ENCODE measurements around the gene ENOX1.

Gene ENOX1

GRCh38 chr13:43669964-43670363 is 116.8 kb downstream of the ENOX1 start:
- no peak for DNase-seq (ENCODE audit: low read depth)

DNA sequence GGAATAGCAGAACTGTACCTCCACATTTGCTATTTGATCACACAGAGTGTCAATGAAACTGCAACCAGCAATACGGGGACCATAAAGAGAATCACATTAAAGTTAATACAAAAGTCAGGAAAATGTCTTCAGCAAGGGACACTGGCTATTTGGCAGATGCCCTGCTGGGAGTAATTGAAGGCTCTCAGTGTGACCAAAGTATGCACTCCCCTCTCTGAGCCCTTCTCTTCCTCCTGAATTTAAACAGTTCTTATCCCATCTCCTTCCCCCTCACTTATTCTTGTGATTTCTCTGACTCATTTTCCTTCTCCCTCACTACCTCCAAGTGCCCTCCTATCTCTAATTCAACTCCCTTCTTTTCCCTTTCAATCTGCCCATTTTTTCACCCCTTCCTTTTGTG is 117.7 kb downstream of the ENOX1 start:
- no peak for DNase-seq (ENCODE audit: low read depth)

GRCh38 chr13:43666403-43666802 is 120.4 kb downstream of the ENOX1 start:
- no peak for DNase-seq (ENCODE audit: low read depth)

GRCh38 chr13:43665388-43665787 is 121.4 kb downstream of the ENOX1 start:
- no peak for DNase-seq (ENCODE audit: low read depth)

DNA sequence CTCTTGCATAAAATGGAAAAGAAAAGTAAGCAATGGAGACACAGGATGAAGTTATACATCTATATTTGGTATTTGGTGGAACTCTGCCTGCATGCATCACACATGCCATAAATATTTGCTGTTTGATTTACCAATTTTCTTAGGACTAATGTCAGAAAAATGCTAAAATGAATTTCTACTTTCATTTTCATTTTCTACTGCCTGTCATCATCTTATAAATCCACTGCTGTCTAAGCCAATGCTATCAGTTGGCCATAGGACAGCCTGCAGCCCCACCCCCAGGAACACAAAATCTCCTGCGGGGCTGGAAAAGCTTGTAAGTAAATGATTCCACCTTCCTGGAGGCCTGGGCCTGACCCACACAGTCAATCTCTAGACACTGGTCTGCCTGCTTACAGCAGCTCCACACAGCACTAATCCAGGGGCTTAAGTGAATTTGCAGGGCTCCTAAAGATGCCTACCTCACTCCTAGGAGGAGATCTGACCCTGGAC is 122.0 kb downstream of the ENOX1 start:
- no peak for DNase-seq (ENCODE audit: low read depth)

GRCh38 chr13:43663474-43664090 is 123.2 kb downstream of the ENOX1 start:
- DNase-seq (ENCODE audit: low read depth) = no peak

- DNase-seq (ENCODE audit: low read depth) = no peak
Measured at GRCh38 chr13:43662976-43663375, 123.8 kb downstream of the ENOX1 start.

- DNase-seq (ENCODE audit: low read depth) = no peak
Measured at GRCh38 chr13:43661161-43661830, 125.5 kb downstream of the ENOX1 start.

DNA sequence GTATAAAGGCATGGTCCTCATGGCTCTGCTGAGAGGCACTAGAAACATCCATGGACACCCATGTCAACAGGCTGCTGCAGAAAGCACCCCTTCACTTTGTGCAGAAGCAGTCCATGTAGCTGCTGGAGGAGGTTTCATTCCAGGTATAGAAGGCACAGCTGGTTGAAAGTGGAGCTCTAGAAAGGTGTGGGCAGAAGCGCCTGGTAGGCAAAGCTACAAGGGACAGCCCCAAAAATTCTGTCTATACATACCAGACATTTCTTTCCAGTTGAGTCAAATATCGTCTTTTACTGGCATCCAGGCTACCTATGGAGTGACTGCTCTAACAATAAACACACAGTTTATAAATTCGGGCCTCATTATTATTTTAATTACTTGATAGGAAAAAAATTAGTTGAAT is 129.3 kb downstream of the ENOX1 start:
- no peak for DNase-seq (ENCODE audit: low read depth)

- DNase-seq (ENCODE audit: low read depth) = no peak
Measured at GRCh38 chr13:43653980-43654379, 132.8 kb downstream of the ENOX1 start.

- DNase-seq (ENCODE audit: low read depth) = no peak
Measured at GRCh38 chr13:43653395-43653794, 133.4 kb downstream of the ENOX1 start.

GRCh38 chr13:43652760-43653159 is 134.0 kb downstream of the ENOX1 start:
- no peak for DNase-seq (ENCODE audit: low read depth)

GRCh38 chr13:43650882-43651281 is 135.9 kb downstream of the ENOX1 start:
- DNase-seq (ENCODE audit: low read depth) = no peak

DNA sequence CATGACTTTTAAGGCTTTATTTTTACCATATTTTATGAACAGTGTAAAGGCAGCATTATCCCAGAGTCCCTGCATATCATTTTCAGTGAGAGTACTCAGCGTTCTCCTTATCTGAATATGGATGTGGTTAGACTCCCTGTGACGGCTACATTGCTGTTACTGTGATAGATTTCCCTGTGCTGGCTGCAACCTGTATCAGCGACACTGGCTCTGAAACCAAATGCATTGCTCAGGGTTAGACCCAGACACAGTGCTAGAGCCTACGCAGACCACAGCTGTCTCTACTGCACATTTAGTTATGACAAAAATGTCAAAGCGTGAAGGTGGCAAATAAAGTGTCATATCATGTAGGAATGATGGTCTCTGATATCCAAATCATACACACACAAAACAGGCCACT is 138.0 kb downstream of the ENOX1 start:
- no peak for DNase-seq (ENCODE audit: low read depth)

DNA sequence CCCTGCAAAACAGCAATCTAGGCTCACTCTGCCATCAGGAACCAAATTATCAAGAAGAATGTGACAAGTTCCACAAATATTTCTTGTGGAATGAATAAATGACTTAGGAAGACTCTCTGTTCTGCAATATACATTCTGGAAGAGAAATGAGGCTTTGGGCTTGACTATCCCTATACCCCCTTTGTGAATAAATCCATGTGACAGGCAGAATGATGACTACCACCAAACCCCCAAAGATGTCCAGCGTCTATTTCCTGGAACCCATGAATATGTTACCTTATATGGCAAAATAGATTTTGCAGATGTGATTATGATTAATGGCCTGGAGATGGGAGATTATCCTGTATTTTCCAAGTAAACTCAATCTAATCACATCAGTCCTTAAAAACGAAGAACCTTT is 139.3 kb downstream of the ENOX1 start:
- DNase-seq (ENCODE audit: low read depth) = no peak

DNA sequence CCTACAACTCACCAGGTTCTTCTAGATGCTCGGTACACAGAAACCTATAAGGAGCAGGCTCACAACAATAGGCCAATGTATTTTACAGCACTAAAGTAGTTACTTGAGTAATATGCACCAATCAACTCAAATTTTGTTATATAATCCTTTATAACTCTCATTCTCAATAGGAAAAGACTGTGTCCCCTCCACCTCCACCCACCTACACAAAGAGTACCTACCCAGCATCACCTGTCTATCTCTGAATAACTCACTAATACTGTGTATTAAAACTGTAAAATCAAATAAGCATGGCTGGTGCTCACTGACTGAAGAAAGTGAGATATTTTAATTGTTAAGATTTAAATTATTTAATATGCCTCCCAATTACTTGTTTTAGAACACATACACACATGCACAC is 146.3 kb downstream of the ENOX1 start:
- DNase-seq (ENCODE audit: low read depth) = no peak

DNA sequence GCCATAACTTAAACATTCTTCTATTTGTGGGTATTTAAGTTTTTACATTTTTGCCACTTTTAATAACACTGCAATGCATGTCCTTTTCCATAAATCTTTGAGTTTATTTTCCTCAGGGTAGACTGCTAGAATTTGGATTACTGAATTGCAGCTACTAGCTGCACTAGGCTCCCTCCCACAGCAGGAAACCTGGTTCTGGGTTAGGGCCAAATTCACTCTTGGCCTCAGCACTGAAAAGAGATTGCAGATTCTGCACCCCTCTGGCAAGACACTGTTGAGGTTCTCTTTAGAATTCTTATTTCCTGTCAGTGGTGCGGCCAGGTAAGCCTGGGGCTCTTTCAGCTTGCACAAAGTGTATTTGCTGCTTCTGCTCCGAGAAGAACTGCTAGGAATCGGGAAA is 155.7 kb downstream of the ENOX1 start:
- DNase-seq (ENCODE audit: low read depth) = no peak

DNA sequence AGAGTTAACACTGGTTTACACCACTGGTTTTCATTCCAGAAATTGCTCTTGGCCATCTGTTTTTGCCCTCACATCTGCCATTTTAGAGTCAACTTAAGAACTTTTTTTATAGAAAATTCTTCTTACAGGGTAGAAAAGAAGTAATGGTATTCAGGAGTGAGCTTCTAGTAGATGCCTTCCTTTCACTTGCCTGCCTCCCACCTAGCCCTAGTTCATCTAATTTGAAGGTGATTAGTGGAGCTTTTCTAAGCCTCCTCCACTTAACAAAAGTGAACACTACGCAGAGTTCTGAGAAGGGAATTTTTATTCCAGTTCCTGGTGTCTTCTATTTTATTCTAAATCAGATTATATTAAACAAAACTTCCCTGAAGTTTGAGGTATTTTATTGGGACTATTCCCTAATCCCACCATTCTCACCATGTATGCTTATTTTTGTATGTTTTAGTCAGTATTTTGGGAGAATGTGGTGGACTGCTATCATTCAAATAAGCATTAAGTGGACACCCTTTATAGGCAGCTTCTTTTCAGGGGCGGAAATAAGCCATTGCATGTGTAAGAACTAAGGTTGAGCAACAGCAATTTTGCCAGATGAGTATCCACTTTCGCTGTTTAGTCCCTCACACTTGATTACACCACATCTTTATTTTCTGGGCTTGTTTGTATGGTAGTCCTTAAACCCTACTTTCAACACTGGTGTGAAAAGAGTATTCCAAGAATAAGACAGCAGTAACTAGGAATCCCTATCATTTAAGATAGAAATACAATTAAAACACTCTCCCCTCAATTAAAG is 156.9 kb downstream of the ENOX1 start:
- no peak for DNase-seq (ENCODE audit: low read depth)

- no peak for DNase-seq (ENCODE audit: low read depth)
Measured at GRCh38 chr13:43626994-43627393, 159.8 kb downstream of the ENOX1 start.

DNA sequence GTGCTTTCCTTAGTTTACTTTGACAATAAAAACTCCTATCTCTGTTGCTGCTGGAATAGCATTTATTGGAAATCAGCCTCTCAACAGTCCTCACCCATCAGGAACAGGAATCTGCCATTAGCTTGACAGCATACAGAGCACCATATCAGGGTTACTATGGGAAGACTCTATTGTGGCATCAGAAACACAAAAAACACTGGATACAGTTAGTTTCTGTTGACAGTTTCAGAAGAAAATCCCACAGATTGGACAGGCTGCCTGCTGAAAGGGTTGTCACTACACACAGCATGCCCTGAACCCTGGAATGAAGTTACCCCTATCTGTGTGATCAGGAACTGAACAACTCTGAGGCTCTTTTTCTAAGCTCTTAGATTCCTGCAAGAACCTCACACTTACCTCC is 172.7 kb downstream of the ENOX1 start:
- DNase-seq (ENCODE audit: low read depth) = no peak

DNA sequence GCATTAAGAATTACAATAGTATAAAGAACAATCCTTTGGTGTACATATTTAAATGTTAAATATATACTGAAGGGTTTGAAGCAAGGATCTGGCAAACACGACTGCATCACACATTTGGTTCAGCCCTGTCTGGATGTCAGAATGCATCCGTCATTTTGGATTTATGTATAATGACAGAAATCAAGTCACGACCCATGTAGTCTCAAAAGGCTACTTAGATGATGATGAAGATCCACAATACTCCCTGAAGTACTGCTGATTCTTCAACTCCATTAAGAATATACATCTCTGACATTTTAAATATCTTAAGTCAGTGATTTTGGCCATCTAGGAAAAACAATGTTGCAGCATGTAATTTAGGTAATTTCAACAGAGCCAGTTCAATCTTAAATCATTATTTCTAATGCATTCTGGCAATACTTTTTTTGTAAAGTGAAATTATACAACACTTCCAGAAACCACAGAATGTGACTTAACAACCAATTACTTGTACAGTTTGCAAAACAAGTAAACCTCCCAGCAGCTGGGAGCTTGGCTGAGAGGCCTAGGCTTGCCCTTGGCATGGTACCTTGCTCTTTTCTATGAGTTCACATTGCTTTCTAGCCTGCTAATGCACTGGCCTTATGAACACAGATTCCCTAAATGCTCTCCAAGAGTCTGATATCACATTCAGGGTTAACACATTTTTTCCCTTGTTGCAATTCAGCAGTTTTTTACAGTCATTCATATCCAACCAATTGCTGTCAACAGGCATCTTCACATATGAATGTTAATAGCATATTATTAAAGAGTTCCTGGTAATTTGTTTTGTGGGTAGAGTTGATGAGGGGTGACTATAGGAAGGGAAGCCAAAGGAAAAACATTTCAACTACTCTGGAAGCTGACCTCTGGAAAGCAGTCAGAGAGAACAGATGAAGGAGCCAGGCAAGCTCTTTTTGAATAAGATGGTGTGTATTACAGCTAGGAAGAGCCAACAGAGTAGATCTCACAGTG is 175.2 kb downstream of the ENOX1 start:
- no peak for DNase-seq (ENCODE audit: low read depth)

Measured in activated gamma-delta T cell treated with anti-CD3 and anti-CD28 coated beads, Interleukin-2, amount 50 U/mL, for 16 hours (primary cell).